GM12801 (cell line): Measurements from ENCODE around the gene AHI1.

ENCODE experiments used
- TF ChIP-seq, protein P1 (sequence below): IDR thresholded peaks from one replicate; pipeline ENCODE4 v1.5.1; 2011; ENCODE audit warnings: control low read depth; ENCODE audit not compliant: insufficient read length; ENCODE audit errors: extremely low read depth

Gene AHI1

DNA sequence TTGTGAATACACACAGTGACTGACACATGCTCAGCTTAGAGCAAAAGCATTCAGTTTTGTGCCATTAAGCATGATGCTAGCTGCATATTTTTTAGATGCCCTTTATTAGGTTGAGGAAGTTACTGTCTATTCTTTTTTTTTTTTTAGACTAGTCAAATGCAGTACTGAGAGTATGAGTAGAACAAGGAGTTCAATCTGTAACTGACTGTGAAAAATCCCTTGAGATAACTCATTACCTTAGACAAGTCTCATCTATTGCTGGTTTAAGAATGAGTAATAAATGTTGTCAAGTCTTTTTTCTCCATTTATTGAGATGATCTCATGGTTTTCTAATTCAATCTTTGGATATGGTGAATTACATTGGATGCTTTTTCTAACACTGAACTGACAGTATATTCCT is 23.2 kb downstream of the AHI1 start:
- TF ChIP-seq, protein P1, sequence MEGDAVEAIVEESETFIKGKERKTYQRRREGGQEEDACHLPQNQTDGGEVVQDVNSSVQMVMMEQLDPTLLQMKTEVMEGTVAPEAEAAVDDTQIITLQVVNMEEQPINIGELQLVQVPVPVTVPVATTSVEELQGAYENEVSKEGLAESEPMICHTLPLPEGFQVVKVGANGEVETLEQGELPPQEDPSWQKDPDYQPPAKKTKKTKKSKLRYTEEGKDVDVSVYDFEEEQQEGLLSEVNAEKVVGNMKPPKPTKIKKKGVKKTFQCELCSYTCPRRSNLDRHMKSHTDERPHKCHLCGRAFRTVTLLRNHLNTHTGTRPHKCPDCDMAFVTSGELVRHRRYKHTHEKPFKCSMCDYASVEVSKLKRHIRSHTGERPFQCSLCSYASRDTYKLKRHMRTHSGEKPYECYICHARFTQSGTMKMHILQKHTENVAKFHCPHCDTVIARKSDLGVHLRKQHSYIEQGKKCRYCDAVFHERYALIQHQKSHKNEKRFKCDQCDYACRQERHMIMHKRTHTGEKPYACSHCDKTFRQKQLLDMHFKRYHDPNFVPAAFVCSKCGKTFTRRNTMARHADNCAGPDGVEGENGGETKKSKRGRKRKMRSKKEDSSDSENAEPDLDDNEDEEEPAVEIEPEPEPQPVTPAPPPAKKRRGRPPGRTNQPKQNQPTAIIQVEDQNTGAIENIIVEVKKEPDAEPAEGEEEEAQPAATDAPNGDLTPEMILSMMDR, result no peak

DNA sequence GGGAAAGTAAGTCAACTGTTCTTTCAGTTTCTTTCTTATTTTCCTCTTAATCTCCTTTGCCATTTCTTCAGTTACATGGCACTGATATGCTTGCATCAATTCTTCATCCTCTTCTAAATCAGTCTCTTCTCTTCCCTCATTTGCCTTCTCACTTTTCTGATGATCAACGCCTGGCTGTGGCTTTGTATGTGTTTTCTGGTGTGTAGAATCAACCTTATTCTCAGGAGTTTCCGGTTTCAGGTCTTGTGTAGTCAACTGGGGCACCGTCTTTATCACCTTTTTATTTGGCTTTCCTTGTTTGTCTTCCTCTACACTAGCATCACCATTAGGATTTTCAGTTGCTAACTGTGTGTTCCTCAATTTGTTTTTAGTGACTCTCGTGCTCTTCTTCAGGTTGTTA is 31.6 kb downstream of the AHI1 start:
- TF ChIP-seq, protein P1, result no peak

DNA sequence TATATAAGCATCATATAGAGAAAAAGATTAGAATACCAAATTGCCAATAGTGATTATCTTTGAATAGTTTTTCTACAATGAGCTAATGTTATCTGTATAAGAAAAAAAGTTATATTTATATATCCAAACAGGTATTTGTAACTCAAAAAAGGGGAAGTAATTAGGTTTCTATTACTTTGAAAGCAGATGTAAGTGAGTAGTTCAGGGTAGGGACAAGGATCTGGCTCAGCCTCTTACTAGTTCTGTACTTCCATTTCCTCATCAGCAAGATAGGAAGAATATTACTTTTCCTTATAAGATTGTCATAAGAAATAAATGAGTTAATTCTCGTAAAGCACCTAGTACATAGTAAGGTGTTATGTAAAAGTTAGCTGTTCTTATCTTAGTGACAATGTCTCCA is 32.2 kb downstream of the AHI1 start:
- TF ChIP-seq, protein P1, result no peak

DNA sequence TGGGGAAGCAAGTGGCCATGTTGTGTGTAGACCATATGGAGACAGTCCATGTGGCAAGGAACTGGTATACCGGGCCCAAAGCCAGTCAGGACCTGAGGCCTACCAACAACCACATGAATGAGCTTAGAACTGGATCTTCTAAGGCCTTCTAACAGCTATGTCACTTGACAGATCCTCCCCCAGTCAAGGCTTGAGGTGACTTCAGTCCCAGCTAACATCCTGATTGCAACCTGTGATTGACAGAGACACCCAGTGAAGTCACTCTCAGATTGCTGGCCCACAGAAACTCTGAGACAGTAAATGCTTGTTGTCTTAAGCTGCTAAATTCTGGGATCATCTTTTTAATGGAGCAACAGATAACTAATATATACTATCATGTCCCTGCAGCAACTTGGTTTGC is 32.9 kb downstream of the AHI1 start:
- TF ChIP-seq, protein P1, result no peak

DNA sequence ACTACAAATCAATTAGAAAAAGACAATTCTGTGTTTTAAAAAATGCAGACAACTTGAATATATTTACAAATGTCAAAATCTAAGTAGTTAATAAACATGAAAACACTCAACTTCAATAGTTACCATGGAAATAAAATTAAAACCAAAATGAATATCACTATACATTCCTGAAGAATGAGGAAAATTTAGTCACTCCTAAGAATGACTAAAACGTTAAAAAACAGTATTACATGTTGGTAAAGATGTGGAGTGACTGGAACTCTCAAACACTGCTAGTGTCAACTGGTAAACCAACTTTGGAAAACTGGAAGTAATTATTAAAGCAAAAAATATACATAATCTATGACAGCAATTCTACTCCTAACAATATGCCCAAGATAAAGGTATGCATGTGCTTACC is 36.3 kb downstream of the AHI1 start:
- TF ChIP-seq, protein P1, result no peak

DNA sequence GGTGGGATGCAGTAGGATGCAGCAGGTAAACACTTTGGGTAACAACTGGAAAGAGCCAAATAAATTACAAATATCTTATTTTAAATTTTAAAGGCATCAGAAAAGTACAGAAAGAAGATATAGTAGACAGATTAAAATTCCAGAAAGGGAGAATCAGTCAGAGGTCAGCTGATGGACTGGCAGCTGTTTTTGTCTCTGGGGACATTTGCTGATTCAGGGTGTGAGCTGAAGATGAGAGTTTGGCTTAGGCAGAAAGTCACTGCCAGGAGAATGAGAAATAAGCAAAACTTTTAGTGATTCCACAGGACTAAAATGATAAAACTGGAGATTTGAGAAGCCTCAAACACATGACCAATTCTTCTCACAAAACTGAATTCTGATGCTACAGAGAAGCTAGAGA is 39.5 kb downstream of the AHI1 start:
- TF ChIP-seq, protein P1, result no peak

DNA sequence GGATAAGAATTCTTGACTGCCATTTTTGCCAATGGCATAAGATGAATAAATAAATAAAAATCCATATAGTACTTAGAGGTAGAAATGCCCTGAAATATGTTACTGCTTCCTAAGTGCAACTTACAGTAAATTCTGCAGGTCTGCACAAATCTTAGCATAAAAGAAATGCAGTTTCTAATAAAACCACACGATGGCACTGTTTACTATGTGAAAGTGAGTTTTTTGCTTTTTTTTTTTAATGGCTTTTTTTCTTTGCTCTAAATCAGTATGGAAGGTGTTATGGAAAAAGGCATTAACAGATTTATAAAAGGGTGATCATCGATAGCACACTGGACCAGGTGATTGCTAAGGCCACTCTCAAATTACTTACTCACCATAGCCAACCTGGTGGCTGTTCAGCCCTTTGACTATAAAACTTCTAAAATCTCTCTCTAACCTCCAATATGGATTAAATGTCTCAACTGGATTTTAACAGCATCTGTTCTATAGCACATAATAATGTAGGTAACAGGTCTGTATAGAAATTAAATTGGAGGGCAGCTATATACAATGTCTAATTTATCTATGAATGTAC is 45.8 kb downstream of the AHI1 start:
- TF ChIP-seq, protein P1, result no peak
